Endothelial cell (in vitro differentiated cells): ENCODE measurements around the gene DACT2. TPM values are rescaled to one million over a fixed set of nuclear protein-coding genes. Genes with fewer than 3 reads are reported as not detected.

Experiments used
- DNase-seq: peaks from one replicate; pipeline ENCODE4 v3.0.0; 2021; ENCODE audit warnings: low spot score
- H3K27ac Mint-ChIP-seq: one replicate; pipeline ENCODE4 v1.8.0; 2021; ENCODE audit warnings: mixed read lengths, inconsistent platforms; ENCODE audit not compliant: unreplicated experiment
- H3K27me3 Mint-ChIP-seq: one replicate; pipeline ENCODE4 v1.8.0; 2021; ENCODE audit warnings: mild to moderate bottlenecking, moderate library complexity, mixed read lengths, inconsistent platforms; ENCODE audit not compliant: unreplicated experiment
- H3K36me3 Mint-ChIP-seq: one replicate; pipeline ENCODE4 v1.8.0; 2021; ENCODE audit warnings: mild to moderate bottlenecking, low read depth, mixed read lengths, inconsistent platforms; ENCODE audit not compliant: unreplicated experiment
- H3K4me1 Mint-ChIP-seq: one replicate; pipeline ENCODE4 v1.8.0; 2021; ENCODE audit warnings: mild to moderate bottlenecking, mixed read lengths, inconsistent platforms; ENCODE audit not compliant: unreplicated experiment
- H3K4me3 Mint-ChIP-seq: one replicate; pipeline ENCODE4 v1.8.0; 2021; ENCODE audit warnings: mild to moderate bottlenecking, mixed read lengths, inconsistent platforms; ENCODE audit not compliant: unreplicated experiment
- H3K9me3 Mint-ChIP-seq: one replicate; pipeline ENCODE4 v1.8.0; 2021; ENCODE audit warnings: mixed read lengths, inconsistent platforms; ENCODE audit not compliant: unreplicated experiment
- CTCF ChIP-seq: fragments of 200-600 bp; sonication (generic); IDR thresholded peaks from one replicate; pipeline ENCODE4 v1.5.0; 2021; ENCODE audit warnings: antibody characterized with exemption; ENCODE audit not compliant: unreplicated experiment
- total RNA-seq: library from RNA; stranded (reverse); fragmentation: NEBNext Ultra II Directional; extraction: Animal tissue kit (Norgen Biotek cat#: 25700); gene quantifications from one replicate; pipeline ENCODE4 v1.2.1, GENCODE V29; 2021; ENCODE audit not compliant: unreplicated experiment

Gene DACT2
- total RNA-seq, 1 donor from 2014 or later: 0.23 TPM

DNA sequence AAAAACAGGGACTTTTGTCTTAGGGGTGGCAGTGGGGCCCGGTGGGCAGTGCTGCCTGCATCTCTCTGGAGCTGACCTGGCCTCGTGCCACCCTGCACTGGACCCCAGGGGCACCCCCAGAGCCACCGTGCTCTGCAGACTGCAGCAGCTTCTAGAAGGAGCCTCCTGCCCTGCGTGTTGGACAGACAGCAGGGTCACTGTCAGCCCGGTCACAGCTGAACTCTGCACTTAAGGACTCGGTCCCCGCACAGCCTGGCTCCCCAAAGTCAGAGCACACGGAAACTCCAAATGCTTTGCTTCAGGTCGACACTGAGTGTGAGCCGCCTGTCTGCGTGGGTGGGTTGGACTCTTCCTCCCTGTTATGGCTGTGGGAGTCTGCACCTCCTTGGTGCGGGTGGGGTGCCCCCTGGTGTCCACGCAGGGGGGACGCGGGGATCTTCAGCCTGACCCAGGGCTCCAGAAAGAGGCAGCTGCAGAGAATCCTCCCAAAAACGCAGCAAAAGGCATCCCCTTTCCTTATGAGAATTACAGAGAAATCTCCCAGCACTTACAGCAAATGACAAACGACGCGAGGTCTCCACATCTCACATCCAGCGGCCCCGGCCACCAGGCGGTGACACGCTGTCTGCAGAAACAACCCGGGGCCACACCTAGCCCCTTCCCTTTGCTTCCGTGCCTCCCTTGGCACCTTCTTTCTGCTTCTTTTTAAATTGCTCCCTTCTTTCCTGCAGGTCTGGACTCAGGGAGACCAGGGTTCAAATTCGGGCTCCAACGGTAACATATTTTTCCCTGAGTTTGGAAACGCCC is 36.3 kb upstream of the DACT2 start:
- Mint-ChIP-seq H3K27me3 (peaks cover 6% of the 10 kb centered on the region), H3K4me1 (no peaks in the 10 kb centered on the region), H3K36me3 (no peaks in the 10 kb centered on the region), H3K4me3 (no peak overlapping the region), H3K9me3 (no peaks in the 10 kb centered on the region), H3K27ac (no peak overlapping the region)
- TF ChIP-seq CTCF: peak; percentile 72
- DNase-seq: peak; percentile 79

DNA sequence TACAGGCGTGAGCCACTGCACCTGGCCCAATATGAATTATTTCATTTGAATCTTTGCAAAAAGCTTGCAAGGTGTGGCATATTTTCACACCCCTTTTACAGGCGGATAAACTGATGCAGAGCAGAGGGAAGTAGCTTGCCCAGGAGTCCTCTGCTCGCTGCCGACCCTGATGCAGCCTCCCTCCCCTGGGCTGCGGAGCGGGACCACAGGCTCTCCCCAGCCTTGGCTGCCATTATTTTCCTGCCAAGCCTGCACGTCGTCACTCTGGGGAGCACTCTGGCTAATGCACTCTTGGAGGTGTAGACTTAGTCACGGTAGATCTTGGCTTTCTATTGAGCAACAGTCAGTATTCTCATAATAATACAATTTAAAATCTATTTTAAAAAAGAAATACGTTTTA is 34.8 kb upstream of the DACT2 start:
- H3K9me3 Mint-ChIP-seq: no peaks in the 10 kb centered on the region
- no peak overlapping the region for H3K4me3 Mint-ChIP-seq
- H3K36me3 Mint-ChIP-seq: no peaks in the 10 kb centered on the region
- peaks cover 5% of the 10 kb centered on the region for H3K27me3 Mint-ChIP-seq
- no peak overlapping the region for H3K27ac Mint-ChIP-seq
- TF ChIP-seq CTCF: no peak
- peaks cover 7% of the 10 kb centered on the region for H3K4me1 Mint-ChIP-seq
- no peak for DNase-seq

GRCh38 chr6:168353041-168353440 is 33.5 kb upstream of the DACT2 start:
- no peaks in the 10 kb centered on the region for H3K9me3 Mint-ChIP-seq
- no peak overlapping the region for H3K4me3 Mint-ChIP-seq
- no peaks in the 10 kb centered on the region for H3K36me3 Mint-ChIP-seq
- no peak overlapping the region for H3K27ac Mint-ChIP-seq
- peaks cover 4% of the 10 kb centered on the region for H3K27me3 Mint-ChIP-seq
- TF ChIP-seq CTCF: no peak
- H3K4me1 Mint-ChIP-seq: peaks cover 7% of the 10 kb centered on the region
- DNase-seq: no peak

GRCh38 chr6:168352096-168352495 is 32.5 kb upstream of the DACT2 start:
- DNase-seq: no peak
- peaks cover 4% of the 10 kb centered on the region for H3K36me3 Mint-ChIP-seq
- H3K27ac Mint-ChIP-seq: no peak overlapping the region
- H3K4me1 Mint-ChIP-seq: peaks cover 7% of the 10 kb centered on the region
- no peaks in the 10 kb centered on the region for H3K9me3 Mint-ChIP-seq
- peaks cover 5% of the 10 kb centered on the region for H3K27me3 Mint-ChIP-seq
- no peak for TF ChIP-seq CTCF
- H3K4me3 Mint-ChIP-seq: no peak overlapping the region

- H3K4me3 Mint-ChIP-seq: no peak overlapping the region
- peaks cover 5% of the 10 kb centered on the region for H3K36me3 Mint-ChIP-seq
- H3K27ac Mint-ChIP-seq: no peak overlapping the region
- H3K27me3 Mint-ChIP-seq: peaks cover 6% of the 10 kb centered on the region
- no peak for DNase-seq
- H3K9me3 Mint-ChIP-seq: no peaks in the 10 kb centered on the region
- no peak for TF ChIP-seq CTCF
- peaks cover 7% of the 10 kb centered on the region for H3K4me1 Mint-ChIP-seq
Observed at GRCh38 chr6:168349718-168350210, 30.2 kb upstream of the DACT2 start.
